ENCODE measurements around the gene DCLK1. TPM values are rescaled to one million over a fixed set of nuclear protein-coding genes. Genes with fewer than 3 reads are reported as not detected.

Gene DCLK1
- total RNA-seq, 1 experiment from 2014 or later = 36.2 TPM

GRCh38 chr13:36006347-36006746, 124.8 kb downstream of the DCLK1 start:
- WGBS (ENCODE audit: extremely low coverage, insufficient read length, low lambda C conversion rate) = no CpG with 5 or more reads among the region's 4 CpGs
- no peak overlapping the region for H2BK5ac ChIP-seq (ENCODE audit: insufficient read length, low read length)
- H3K36me3 Mint-ChIP-seq (ENCODE audit: insufficient read depth in 1 of 3, low read depth in 3 of 3) = no peaks in the 10 kb centered on the region; a peak in 2 of 7 replicates
- no peak overlapping the region for H4K91ac ChIP-seq (ENCODE audit: insufficient read length, low read depth, low read length)
- H3K4me2 ChIP-seq (ENCODE audit: insufficient read depth, insufficient read length, low read length) = no peak overlapping the region
- H3K23ac ChIP-seq (ENCODE audit: insufficient read length, low read depth, low read length) = no peak overlapping the region
- no peak overlapping the region for H4K5ac ChIP-seq (ENCODE audit: insufficient read length, low read depth, low read length)
- no peak overlapping the region for H3K56ac ChIP-seq (ENCODE audit: insufficient read length, low read depth, low read length)
- H2BK12ac ChIP-seq (ENCODE audit: insufficient read length, low read depth, low read length) = no peak overlapping the region
- no peak overlapping the region for H3K27ac ChIP-seq (ENCODE audit: insufficient read length, low read depth, low read length)
- H3K27me3 Mint-ChIP-seq (ENCODE audit: low read depth) = no peaks in the 10 kb centered on the region
- no peaks in the 10 kb centered on the region for H3K9me3 ChIP-seq (ENCODE audit: control insufficient read depth, low read depth, low read length)
- no peaks in the 10 kb centered on the region; a peak in 1 of 4 replicates for H3K4me1 Mint-ChIP-seq
- H3K9ac ChIP-seq (ENCODE audit: extremely low read depth, insufficient read length, low read length) = no peak overlapping the region
- H3K4me3 Mint-ChIP-seq = no peak overlapping the region
- TF ChIP-seq, protein P1, sequence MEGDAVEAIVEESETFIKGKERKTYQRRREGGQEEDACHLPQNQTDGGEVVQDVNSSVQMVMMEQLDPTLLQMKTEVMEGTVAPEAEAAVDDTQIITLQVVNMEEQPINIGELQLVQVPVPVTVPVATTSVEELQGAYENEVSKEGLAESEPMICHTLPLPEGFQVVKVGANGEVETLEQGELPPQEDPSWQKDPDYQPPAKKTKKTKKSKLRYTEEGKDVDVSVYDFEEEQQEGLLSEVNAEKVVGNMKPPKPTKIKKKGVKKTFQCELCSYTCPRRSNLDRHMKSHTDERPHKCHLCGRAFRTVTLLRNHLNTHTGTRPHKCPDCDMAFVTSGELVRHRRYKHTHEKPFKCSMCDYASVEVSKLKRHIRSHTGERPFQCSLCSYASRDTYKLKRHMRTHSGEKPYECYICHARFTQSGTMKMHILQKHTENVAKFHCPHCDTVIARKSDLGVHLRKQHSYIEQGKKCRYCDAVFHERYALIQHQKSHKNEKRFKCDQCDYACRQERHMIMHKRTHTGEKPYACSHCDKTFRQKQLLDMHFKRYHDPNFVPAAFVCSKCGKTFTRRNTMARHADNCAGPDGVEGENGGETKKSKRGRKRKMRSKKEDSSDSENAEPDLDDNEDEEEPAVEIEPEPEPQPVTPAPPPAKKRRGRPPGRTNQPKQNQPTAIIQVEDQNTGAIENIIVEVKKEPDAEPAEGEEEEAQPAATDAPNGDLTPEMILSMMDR (conservative IDR thresholded peaks at IDR 0.05) = no peak
- no peaks in the 10 kb centered on the region for H3K23me2 ChIP-seq (ENCODE audit: insufficient read length, low read depth, low read length, poor library complexity, severe bottlenecking)
- no peaks in the 10 kb centered on the region for H3K79me2 ChIP-seq (ENCODE audit: insufficient read depth, low read length)
- H2AFZ ChIP-seq (ENCODE audit: low read length) = no peak overlapping the region
- H2BK15ac ChIP-seq (ENCODE audit: low read depth, low read length) = no peak overlapping the region
- peaks cover 3 to 4% of the 10 kb centered on the region in 2 experiments; a peak in 2 of 5 replicates for H3K9me3 Mint-ChIP-seq
- no peaks in the 10 kb centered on the region for H3K79me1 ChIP-seq (ENCODE audit: insufficient read depth, low read depth, low read length, poor library complexity, severe bottlenecking)
- no peaks in the 10 kb centered on the region for H3K27me3 ChIP-seq (ENCODE audit: insufficient read depth, low read length)
- H3T11ph ChIP-seq (ENCODE audit: low read length) = no peak overlapping the region
- H3K14ac ChIP-seq (ENCODE audit: insufficient read depth, low read length) = no peak overlapping the region
- DNase-seq = no peak
- H2AK5ac ChIP-seq (ENCODE audit: insufficient read length, low read length) = no peak overlapping the region
- H2BK20ac ChIP-seq (ENCODE audit: low read depth, low read length, poor library complexity, severe bottlenecking) = no peak overlapping the region
- H3K27ac Mint-ChIP-seq = peak overlapping the region in 1 of 3 experiments; percentile 15; a peak in 1 of 7 replicates
- no peak overlapping the region for H3K18ac ChIP-seq (ENCODE audit: insufficient read length, low read depth, low read length)
- H3K4ac ChIP-seq (ENCODE audit: low read depth, low read length) = no peak overlapping the region
- no peaks in the 10 kb centered on the region for H3K4me1 ChIP-seq (ENCODE audit: insufficient read depth, low read length)
- H4K20me1 ChIP-seq (ENCODE audit: control insufficient read depth, insufficient read depth, insufficient read length) = no peaks in the 10 kb centered on the region
- H4K8ac ChIP-seq (replicated peaks; ENCODE audit: insufficient read length, low read depth, low read length) = no peak overlapping the region
- no peak overlapping the region for H2BK120ac ChIP-seq (ENCODE audit: low read depth, low read length, poor library complexity, severe bottlenecking)
